ENCODE data around the gene SIX2. TPM values are rescaled to one million over a fixed set of nuclear protein-coding genes. Genes with fewer than 3 reads are reported as not detected.

SIX2 gene
- total and polyA plus RNA-seq, 2 donors from 2014 or later, result 0.28 to 0.62 TPM

- FAIRE-seq (no peak), DNase-seq (peak in 1 of 5 donors; percentile 27)
- Histone ChIP-seq H3K9ac (ENCODE audit: low read length in 3 of 3) (no peak overlapping the region), H3K27ac (ENCODE audit: low read depth in 2 of 2, low read length in 2 of 2) (no peak overlapping the region), H3K36me3 (ENCODE audit: control insufficient read depth in 2 of 3, insufficient read depth in 3 of 3, low read length in 3 of 3) (no peaks in the 10 kb centered on the region), H3K4me1 (ENCODE audit: control insufficient read depth in 2 of 3, insufficient read depth in 2 of 3, low read depth in 1 of 3, low read length in 3 of 3) (peaks cover 0 to 10% (median 4%) of the 10 kb centered on the region in 3 donors), H3K27me3 (ENCODE audit: control insufficient read depth, insufficient read depth, low read length) (peaks cover 16% of the 10 kb centered on the region), H3K9me3 (ENCODE audit: control insufficient read depth in 2 of 3, insufficient read depth in 1 of 3, low read length in 3 of 3) (no peaks in the 10 kb centered on the region), H3K4me3 (ENCODE audit: low read length in 3 of 3) (no peak overlapping the region)
- TF ChIP-seq CTCF (IDR thresholded peaks at IDR 0.05; ENCODE audit: borderline replicate concordance, extremely low read depth, insufficient read depth), result no peak
- intact Hi-C loops (cut with DNase I), result loop anchor here (10.0 kb wide), 2 partner anchors 475 to 565 kb away; no protein-coding TSS in a partner anchor
Observed at GRCh38 chr2:44959855-44960254, 49.4 kb downstream of the SIX2 start.

- Histone ChIP-seq H3K9ac (ENCODE audit: low read length in 3 of 3) (no peak overlapping the region), H3K27me3 (ENCODE audit: control insufficient read depth, insufficient read depth, low read length) (peaks cover 33% of the 10 kb centered on the region), H3K9me3 (ENCODE audit: control insufficient read depth in 2 of 3, insufficient read depth in 1 of 3, low read length in 3 of 3) (no peaks in the 10 kb centered on the region), H3K4me3 (ENCODE audit: low read length in 3 of 3) (no peak overlapping the region), H3K36me3 (ENCODE audit: control insufficient read depth in 2 of 3, insufficient read depth in 3 of 3, low read length in 3 of 3) (no peaks in the 10 kb centered on the region), H3K4me1 (ENCODE audit: control insufficient read depth in 2 of 3, insufficient read depth in 2 of 3, low read depth in 1 of 3, low read length in 3 of 3) (peaks cover 0 to 20% (median 5%) of the 10 kb centered on the region in 3 donors), H3K27ac (ENCODE audit: low read depth in 2 of 2, low read length in 2 of 2) (no peak overlapping the region)
- intact Hi-C loops (cut with DNase I), result loop anchor here (10.0 kb wide), 2 partner anchors 473 to 563 kb away; no protein-coding TSS in a partner anchor
- FAIRE-seq (no peak), DNase-seq (no peak)
- TF ChIP-seq CTCF (IDR thresholded peaks at IDR 0.05; ENCODE audit: borderline replicate concordance, extremely low read depth, insufficient read depth), result no peak
Observed at GRCh38 chr2:44957656-44958327, 51.5 kb downstream of the SIX2 start.

GRCh38 chr2:44956843-44957242 is 52.4 kb downstream of the SIX2 start:
- H3K4me3 ChIP-seq (ENCODE audit: low read length in 3 of 3), result no peak overlapping the region
- peaks cover 0 to 25% (median 5%) of the 10 kb centered on the region in 3 donors for H3K4me1 ChIP-seq (ENCODE audit: control insufficient read depth in 2 of 3, insufficient read depth in 2 of 3, low read depth in 1 of 3, low read length in 3 of 3)
- intact Hi-C loops (cut with DNase I), result loop anchor here (10.0 kb wide), 2 partner anchors 472 to 562 kb away; no protein-coding TSS in a partner anchor
- no peak for TF ChIP-seq CTCF (IDR thresholded peaks at IDR 0.05; ENCODE audit: borderline replicate concordance, extremely low read depth, insufficient read depth)
- FAIRE-seq (no peak), DNase-seq (peak in 1 of 5 donors; percentile 28)
- peaks cover 36% of the 10 kb centered on the region for H3K27me3 ChIP-seq (ENCODE audit: control insufficient read depth, insufficient read depth, low read length)
- no peaks in the 10 kb centered on the region for H3K9me3 ChIP-seq (ENCODE audit: control insufficient read depth in 2 of 3, insufficient read depth in 1 of 3, low read length in 3 of 3)
- no peaks in the 10 kb centered on the region for H3K36me3 ChIP-seq (ENCODE audit: control insufficient read depth in 2 of 3, insufficient read depth in 3 of 3, low read length in 3 of 3)
- H3K27ac ChIP-seq (ENCODE audit: low read depth in 2 of 2, low read length in 2 of 2), result no peak overlapping the region
- no peak overlapping the region for H3K9ac ChIP-seq (ENCODE audit: low read length in 3 of 3)
